ENCODE results near the gene TM9SF2.
"Not testable (repeated sequence)": the region's sequence is repeated elsewhere in the genome, so short reads cannot be mapped to it uniquely, and the experiment has no call there.

Gene TM9SF2

DNA sequence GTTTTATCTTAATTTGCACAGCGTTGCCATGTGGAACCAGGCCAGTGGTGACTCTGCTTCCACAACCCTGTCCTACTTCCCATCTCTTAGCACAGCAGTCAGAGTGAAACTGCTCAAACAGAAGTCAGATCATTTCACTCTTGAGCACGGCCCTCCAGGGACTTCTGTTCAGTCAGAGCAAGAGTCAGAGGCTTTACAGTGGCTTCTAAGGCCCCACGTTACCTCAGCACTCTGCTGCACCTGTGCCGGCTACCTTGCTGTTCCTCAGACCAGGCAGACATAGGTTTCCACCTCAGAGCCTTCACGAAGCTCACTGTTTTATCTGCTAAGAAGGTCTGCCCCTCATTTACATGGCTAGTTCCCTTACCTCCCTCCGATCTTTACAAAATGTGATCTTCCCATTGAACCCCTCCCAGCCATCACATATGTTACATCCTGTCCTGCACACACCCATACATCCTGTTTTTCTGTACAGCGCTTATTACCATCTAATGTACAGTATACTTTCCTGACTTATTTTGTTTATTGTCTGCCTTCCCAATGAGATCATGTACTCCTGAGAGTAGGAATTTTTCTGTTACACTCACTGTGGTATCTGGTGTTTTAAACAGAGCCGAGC is 41.6 kb downstream of the TM9SF2 start:
- no peak for DNase-seq

DNA sequence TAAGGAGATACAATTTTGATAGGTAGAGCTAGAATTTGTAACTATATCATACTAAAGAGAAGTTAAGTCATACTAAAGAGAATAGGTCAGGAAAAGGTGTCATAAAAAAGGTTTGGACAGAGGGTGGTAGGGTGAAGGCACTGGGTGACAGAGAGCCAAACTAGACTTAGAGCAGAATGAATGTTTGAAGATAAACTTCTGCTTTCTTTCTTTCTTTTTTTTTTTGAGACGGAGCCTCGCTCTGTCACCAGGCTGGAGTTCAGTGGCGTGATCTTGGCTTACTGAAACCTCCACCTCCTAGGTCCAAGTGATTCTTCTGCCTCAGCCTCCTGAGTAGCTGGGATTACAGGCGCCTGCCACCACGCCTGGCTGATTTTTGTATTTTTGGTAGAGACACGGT is 44.1 kb downstream of the TM9SF2 start:
- DNase-seq: no peak

DNA sequence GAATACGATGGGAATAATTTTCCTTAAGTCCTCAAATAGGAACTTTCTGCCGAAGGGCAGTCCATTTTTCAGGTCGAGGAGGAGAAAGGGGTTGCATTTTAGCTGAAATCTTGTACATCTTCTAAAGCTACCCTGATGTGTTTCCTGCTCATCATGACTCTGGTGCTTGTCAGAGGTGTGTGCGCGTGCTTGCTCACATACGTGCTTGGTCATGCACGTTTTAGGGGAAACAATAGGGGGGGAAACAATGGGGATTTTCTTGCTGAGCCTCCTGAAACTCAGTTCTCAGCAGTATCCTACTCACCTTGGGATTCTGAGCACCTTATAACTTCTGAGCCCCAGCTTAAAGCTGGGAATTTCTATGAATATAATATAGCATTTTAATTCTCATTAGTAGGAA is 44.7 kb downstream of the TM9SF2 start:
- DNase-seq: no peak

DNA sequence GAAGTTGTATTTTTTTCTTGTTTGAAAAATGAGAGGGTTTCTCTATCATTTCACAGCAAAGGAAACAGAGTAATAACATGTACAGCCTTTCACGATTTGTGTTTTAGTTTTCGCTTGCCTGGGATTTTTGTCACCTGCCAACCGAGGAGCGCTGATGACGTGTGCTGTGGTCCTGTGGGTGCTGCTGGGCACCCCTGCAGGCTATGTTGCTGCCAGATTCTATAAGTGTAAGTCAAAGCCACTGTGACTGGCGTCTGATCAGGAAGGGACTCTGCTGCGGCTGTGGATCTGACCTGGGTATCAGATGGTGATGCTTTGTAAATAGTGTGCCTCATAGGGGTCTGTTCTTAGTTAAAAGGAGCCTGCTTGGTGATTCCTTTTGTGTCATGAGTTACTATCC is 45.6 kb downstream of the TM9SF2 start:
- no peak for DNase-seq

DNA sequence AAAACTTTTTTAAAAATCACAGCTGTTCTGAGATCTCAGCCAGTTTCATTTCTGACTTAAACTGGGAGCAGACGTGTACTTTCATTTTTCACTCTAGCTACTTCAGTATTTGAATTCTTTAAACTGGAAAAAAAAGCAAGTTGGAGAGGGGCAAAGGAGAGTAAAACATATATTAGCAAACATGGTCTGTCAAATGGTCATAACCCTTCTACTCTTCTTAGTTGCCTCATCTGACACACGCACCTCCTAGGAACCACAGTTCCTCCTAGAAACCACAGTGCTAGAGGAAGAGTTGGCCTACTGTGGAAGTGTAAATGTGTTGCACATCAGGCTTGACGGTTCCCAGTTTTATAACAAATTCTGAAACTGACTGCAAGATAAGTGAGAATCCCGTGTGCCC is 47.2 kb downstream of the TM9SF2 start:
- DNase-seq: no peak

DNA sequence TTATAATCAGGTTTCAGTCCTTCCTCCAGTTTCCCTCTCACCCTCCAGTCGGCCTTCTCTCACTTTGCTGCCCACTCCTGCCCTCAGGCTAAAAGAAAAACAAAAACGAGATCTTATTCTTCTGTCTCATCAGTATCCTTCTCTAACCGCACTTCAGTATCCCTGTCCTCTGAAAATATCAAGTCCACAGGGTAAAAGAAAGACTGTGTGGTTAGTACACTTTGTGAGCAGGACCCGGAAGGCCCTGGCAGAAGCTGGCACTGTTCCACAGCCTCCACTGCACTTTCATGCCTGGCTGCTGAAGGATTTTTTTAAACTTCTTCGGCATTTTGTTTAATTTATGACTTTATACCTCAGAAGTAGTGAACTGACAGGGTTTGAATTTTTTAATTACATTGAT is 51.8 kb downstream of the TM9SF2 start:
- no peak for DNase-seq

DNA sequence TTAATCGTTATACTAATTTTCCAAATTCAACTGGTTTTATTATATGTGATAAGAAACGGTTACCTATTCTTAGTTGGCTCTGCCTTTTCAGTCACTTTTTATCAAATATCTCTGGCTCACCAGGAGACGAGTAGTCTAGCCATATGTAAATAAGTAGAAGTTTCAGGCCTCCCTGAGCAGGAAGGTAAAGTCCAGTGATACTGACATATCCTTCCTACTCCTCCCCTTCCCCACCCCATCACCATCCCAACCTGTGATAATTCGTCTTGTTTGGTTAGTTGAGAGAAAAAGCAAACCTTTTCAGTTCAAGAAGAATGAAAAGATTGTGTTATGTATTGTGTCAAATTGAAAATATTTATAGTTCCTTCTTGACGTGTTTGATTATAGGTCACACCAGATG is 53.9 kb downstream of the TM9SF2 start:
- DNase-seq: no peak

DNA sequence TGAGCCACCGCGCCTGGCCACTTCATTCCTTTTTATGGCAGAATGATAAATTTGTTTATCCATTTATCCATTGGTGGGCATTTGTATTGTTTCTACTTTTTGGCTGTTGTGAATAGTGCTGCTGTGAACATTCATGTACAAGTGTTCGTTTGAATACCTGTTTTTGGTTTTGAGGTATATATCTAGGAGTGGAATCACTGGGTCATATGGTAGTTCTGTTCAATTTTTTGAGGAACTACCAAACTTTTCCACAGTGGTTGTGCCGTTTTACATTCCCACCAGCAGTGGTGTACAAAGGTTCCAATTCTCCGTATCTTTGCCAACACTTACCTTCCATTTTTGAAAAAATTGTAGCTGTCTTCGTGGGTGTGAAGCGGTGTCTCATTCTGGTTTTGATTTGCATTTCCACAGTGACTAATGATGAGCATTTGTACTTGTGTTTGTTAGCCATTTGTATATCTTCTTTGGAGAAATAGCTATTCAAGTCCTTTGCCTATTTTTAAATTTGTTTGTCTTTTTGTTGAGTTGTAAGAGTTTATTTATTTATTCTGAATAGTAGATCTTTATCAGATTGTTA is 55.7 kb downstream of the TM9SF2 start:
- DNase-seq: no peak

DNA sequence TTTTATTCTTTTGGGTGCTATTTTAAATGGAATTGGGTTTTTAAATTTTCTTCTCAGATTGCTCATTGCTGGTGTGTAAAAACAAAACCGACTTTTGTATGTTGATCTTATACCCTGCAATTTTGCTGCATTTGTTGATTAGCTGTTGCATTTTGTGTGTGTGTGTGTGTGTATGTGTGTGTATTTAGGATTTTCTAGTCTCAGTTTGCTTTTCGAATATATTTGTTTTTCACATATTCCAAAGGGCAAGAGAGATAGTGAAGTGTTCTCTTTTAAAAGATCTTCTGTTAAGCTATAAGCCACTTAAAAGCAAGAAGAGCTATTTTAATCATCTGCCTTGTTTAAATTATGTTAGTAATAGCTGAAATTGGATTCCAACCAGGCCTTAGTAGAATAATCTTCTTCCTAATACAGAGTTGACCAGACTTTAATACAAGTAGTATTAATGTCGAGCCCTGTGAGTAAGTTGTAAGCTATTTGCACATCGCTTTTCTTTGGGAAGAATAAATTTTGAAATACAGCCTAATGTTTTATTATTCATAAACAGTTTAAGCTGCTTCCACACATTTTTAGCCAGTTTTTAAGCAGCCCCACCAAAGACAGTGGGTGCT is 57.4 kb downstream of the TM9SF2 start:
- DNase-seq: no peak

DNA sequence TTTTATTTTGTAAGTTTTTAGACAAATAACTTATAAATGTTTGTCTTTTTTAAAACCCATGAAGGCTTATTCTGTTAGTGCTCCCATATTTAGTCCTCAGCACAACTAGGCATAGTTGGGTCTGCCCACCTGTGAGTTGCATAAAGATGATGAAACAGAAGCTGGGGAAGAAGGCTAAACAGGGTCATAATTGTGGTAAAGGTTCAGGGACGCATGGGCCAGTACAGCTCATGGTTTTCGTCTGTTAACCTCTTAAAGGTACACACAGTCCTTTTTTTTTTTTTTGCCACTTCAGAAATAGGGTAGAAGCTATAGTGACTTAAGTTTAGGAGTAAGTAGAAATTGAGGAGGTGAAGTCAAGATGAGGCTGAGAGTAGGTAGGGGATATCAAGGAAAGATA is 58.3 kb downstream of the TM9SF2 start:
- DNase-seq: no peak

DNA sequence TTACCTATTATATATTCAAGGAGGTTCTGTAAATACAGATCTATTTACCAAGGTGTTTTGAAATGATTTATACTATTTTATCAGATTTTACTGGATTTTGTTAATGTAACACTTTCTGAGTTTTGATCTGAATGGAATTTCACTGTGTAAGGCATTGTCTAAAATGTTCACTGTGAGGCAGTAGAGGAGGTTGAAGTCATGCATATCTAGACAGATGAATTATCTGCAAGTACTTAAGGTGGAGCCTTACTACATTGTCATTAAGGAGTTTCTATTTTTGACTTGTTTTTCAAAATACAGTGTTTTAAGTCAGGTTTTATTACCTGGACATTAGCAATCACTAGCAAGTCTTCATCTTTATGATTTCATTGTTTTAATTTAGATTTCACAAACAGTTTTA is 62.1 kb downstream of the TM9SF2 start:
- no peak for DNase-seq

DNA sequence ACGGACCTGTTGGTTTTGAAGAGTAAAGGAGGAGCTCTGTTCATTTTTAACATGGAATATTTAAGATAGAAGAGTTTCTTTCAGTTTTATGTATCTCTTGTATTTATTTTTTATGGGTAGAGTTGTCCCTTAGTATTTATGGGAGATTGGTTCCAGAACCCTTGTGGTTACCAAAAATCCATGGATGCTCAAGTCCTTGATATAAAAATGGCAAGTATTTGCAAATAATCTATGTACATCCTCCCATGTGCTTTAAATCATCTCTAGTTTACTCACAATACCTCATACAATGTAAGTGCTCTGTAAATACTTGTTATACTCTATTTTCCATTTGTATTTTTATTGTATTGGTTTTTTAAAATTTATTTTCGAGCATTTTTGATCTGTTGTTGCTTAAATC is 63.1 kb downstream of the TM9SF2 start:
- DNase-seq: no peak

DNA sequence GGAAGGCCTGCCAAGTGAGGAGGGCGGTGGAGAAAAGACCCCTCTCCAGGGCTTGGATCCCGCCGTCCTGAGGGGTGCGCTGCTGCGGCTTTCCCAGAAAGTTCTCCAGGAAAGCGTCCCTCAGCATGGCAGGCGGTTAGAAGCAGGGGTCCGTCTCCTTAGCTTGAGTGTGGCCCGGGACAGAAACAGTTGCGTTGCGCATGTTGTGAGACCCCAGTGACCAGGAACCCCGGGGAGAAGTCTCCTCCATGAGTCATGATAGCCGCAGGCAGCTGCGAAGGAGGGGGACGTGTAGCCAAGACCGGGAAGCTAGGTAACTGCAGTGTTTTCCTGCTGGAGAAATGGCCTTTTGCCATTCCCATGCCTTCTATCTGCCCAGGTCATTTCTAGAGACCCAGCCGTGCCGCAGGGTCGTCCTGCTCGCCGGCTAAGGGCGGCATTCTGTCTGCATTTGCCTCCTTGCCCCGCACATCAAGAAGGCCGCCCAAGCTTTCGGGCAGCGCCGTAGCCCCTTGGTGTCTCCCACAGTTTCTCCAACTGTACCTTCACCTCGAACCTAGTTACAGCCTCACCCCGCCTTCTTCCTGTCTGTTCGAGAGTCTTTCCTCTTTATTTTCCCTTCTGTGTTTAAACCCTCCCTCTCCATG is 64.3 kb downstream of the TM9SF2 start:
- DNase-seq: no peak

DNA sequence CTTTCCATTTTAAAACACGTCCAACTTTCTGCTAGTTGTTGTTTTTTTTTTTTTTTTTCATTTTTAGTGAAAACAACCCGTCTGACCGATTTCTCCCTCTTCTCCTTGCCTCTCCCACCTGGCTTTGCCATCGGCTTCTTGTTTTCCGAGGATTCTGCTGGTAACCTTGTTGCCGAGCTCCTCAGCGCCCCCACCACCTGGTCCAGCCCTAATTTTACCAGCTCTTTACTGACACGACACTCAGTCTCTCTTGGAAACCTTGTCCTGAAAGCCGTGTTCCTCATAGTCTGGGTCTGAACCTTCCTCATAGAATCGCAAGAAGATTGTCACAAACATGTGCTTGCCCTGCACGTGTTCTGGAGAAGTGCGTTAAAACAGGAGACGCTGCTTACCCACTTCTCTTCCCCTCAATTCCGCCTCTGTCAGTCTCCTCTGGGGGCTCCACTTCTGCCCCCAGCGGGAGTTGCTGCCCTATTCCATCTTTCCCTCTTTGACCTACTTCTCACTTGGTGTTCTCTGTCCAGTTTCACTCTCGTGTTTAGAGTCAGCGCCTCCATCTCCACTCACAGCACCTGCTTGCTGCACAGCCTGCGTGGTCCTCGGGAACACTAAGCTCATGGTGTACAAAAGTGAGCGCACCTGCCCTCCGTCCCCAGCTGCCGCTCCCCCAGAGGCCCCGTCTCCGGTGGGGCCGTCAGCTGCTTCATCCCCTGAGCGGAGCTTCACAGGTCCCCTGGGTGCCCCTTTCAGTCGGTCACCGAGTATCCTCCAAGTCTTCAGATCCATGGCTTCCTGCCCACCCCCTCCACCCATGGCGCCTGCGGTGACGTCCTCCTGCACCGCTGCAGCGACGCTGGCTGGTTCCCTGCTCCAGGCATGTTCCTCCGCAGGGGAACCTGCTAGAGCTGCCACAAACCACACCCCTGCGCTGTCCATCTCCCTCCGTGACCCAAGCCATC is 65.1 kb downstream of the TM9SF2 start:
- DNase-seq: no peak

DNA sequence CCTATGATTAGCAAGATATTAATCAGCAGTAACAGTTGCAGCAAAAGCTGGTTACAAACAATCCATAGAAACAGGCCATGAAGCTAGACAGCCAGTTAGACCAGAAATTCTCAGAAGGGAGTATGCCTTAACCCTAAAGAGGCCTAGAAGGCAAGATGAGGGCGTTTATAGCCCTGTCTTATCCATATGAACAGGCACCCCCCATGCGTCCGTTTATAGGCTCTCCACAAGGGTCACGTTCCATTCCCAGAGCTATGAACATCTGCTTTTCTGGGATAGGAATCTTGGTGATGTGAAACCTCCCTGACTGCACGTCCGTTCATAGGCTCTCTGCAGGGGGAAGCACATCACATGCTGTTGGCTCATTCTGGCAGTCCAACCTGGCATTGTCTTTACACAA is 67.6 kb downstream of the TM9SF2 start:
- not testable (repeated sequence) for DNase-seq

DNA sequence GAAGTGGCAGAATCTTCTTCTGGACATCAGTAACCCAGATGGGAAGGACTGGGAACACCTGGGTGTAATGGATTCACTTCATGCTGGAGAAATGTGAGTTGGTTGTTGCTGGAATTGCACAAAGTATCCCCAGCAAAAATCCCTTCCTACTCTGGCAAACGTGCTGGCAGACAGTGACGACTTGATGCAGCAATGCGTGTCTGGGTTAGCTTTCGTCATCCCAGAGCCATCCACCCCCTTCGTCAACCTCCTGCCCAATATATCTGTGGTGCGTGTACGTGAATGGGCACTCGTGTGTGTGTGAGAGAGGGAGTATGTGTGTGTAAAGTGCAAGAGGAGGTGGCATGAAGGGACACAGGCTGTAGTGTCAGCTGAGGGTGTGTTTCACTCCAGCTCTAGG is 70.9 kb downstream of the TM9SF2 start:
- DNase-seq: no peak

DNA sequence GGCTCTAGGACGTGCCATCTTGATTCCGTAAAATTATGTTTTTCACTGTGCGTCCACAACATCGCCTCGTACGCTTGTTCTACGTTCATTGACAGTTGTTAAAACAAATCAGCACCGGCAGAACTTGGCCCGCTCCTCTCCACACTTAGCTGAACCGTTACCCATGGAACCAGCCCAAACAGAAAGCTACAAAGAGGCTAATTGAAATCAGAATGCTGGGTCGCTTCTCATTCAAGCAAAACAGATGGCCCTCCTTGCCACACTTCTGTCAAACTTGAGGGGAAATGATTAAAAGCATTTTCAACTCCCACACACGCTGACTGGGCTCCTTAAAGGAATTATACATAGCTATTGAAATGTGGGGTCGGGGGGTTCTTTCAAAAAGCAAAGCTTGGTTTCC is 71.6 kb downstream of the TM9SF2 start:
- no peak for DNase-seq

DNA sequence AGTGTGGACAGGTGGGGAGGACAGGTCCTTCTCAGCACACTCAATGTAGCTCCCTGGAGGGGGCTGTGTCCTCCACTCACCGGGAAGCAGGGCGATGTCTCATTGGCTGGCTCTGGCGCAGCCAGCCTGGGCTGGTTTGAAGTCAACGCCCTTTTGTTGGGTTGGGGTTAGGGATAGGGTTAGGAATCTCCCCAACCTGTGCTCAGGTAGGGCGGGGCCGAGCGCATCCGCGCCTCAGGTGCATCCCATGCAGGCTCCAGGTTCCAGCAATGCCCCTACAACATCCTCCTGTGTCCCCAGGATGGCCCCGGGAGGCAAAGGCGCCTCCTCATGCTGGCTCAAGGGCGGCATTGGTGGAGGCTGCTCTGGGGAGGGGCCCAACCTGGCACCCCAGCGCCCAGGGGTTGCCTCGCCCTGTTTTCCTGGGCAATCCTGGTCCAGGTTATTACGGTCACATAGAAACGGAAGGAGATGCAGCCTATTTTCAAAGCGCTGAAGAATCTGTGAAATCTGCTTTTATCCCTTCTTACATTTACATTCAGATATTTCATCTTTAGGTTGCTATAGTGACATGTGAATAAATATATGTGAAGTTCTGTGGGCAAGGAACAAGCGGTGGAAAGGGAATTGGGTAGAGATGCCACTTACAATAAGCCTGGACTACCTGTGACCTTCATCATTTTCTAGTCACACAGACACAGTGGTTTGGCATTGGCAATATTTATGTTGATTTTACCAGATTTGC is 74.3 kb downstream of the TM9SF2 start:
- no peak for DNase-seq

DNA sequence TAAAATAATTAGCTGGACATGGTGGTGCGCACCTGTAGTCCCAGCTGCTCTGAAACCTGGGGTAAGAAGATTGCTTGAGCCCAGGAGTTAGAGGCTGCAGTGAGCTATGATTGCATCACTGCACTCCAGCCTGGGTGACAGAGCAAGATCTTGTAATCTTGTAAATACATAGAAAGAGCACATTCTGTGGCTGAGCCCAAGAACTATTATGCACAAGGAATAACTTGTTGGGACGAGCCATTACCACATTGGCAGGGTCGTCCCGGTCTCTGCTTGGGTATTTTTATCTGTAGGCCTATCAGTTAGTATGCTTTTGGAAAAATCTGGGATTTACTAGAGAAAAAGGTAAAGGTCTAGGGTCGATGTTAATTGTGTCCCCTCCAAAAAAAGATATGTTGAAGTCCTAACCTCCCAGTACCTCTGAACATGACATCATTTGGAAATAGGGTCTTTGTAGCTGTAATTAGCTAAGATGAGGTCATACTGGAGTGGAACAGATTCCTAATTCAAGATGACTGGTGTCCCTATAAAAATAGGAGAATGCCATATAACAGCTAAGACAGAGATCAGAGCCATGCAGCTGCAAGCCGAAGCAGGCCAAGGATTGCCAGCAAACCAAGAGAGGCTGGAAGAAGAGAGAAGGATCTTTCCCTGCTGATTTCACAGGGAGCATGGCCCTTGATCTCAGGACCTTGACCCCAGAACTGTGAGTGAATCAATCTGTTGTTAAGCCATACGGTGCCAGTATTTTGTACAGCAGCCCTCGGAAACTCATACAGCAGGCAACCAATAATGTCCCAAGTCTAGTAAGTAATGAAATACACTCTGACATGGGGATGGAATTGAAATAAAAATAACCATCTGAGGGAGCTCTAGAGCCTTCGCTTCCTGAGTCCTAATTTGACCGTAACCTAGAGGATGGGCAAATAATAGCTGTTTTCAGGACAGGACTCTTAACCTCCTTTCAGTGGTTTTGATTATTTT is 77.0 kb downstream of the TM9SF2 start:
- no peak for DNase-seq

DNA sequence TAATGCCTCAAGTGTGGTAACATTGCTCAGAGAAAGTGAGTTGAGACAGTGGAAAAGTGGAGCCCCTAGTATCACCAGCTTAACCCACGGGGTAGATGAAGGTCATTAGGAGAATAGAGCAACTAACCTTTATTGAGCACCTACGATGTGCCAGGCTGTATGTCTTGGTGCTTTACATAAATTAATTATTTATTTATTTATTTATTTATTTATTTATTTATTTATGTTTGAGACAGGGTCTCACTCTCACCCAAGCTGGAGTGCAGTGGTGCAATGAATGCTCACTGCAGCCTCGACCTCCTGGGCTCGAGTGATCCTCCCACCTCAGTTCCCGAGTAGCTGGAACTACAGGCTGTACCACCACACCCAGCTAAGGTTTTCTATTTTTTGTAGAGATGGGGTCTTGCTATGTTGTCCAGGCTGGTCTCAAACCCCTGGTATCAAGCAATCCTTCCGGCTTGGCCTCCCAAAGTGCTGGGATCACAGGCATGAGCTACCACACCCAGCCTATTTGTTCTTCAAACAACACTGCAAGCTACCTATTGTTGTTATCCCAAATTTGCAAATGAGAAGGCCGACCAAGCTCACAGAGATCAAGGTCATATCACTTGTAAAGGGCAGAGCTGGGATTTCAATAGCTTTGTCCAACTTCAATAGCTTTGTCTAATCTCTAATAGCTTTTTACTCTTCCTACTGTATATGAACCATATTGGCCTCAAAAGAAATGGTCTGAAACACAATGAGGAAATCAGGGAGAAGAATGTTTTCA is 79.4 kb downstream of the TM9SF2 start:
- no peak for DNase-seq

Data from NCI-H1105 (cell line).